GM21447 (cell line): ENCODE data around the gene RIC3.

Source experiments
- ATAC-seq: cut with Tn5 transposase; IDR thresholded peaks from one replicate; pipeline ENCODE4 v1.9.1; 2021; ENCODE audit not compliant: unreplicated experiment

RIC3 gene, protein sequence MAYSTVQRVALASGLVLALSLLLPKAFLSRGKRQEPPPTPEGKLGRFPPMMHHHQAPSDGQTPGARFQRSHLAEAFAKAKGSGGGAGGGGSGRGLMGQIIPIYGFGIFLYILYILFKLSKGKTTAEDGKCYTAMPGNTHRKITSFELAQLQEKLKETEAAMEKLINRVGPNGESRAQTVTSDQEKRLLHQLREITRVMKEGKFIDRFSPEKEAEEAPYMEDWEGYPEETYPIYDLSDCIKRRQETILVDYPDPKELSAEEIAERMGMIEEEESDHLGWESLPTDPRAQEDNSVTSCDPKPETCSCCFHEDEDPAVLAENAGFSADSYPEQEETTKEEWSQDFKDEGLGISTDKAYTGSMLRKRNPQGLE

DNA sequence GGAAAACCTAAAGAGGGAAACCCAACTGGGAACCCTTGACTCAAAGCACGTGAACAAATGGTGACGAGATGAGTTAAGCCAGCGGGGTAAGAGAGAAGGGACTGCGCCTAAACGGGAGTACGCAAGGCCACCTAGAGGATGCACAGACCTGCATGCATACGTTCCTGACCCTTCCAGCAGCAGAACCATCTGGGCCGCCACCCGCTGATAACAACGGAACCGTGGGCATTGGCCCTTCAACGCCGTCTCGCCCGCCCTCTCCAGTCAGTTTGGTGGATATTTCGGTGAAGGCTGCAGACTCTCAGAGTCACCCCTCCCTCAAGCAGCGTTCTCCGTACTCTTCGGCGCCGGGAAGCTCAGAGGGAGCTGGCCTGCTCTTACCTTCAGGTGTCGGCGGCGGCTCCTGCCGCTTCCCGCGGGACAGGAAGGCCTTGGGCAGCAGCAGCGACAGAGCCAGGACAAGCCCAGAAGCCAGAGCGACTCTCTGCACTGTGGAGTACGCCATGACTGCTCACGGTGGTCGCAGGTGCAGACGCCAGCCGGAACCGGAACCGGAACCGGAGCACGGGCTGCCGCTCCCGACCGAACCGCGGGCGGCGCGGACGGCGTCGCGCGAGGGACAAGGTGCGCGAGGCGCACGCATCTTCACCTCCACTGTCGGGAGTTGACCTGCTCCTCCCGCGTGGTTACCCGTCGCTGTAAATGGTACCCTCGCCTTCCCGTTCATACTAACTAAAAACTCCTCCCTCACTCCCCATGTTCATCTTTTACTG is at the start of gene RIC3:
TSS of gene RIC3 (minus strand) at position 541 of the 773 bp plus-strand sequence. CDS start at position 505, 36 bp downstream.
- no peak for ATAC-seq

DNA sequence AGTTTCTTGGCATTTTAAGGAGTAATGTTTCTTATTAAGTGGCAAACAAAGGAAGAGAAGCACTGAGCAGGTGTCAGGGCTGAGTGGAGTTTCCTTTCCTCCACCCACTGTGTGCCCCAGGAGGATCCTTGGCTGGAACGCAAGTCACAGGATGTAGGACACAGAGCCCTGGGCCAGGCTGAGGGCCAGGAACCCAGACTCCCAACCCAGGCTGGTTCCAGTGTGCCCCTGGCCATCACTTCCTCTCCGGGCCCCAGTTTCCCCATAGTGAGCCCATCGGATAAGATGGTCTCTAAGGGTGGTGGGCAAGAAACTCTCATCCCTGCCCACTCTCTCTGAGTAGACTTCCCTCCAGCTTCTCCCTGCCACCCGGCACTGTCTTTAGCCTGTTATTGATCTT is 49.6 kb upstream of the RIC3 start:
- ATAC-seq: no peak

DNA sequence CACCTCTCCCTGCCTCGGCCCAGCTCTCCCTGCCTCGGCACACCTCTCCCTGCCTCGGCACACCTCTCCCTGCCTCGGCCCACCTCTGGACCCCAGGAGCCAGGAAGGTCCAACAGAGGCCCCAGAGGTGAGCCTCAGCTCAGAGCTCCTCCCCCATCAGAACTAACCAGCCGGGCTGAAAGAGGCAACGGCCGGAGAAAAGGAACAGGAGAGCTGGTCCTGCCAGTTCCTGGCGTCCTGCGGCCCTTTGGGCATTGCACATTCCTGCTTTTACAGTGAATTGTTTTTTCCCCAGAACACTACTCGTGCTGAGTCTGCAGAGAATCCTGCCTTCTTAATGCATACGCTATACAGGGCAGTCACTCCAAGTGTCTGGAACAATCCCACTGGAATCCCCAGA is 49.1 kb upstream of the RIC3 start:
- ATAC-seq: no peak

DNA sequence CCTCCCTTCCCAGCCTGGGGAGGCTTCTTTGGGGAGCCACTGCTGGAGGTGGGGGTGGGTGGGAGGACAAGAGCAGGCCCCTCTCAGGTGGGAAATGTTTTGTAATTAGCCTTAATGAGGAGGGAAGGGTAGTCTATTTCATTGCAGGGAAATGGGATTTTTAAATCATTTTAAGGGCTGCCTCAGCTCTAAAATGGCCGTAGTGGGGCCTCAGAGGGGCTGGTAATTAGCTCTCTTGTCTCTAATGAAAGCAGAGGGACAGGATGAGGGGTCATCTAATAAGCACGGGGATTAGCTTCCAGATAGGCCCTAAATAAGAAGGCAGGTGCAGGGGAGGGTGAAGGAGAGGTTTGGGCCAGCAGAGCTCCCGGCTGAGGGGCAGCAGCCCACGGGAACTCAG is 48.3 kb upstream of the RIC3 start:
- ATAC-seq: no peak

DNA sequence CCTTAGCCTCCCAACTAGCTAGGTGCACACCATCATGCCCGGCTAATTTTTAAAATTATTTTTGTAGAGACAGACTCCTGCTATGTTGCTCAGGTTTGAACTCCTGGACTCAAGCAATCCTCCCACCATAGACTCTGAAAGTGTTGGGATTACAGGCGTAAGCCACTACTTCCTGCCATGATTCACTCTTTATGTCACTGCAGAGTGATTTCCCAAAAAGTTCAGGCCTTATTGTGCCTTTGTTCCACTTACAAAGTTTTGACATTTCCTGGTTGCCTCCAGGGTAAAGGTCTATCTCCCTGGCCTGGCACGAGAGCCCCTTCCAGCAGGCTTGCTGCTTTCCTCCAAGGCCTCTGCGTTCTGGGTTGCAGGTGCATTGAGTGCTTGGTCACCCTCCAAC is 44.6 kb upstream of the RIC3 start:
- ATAC-seq: no peak

DNA sequence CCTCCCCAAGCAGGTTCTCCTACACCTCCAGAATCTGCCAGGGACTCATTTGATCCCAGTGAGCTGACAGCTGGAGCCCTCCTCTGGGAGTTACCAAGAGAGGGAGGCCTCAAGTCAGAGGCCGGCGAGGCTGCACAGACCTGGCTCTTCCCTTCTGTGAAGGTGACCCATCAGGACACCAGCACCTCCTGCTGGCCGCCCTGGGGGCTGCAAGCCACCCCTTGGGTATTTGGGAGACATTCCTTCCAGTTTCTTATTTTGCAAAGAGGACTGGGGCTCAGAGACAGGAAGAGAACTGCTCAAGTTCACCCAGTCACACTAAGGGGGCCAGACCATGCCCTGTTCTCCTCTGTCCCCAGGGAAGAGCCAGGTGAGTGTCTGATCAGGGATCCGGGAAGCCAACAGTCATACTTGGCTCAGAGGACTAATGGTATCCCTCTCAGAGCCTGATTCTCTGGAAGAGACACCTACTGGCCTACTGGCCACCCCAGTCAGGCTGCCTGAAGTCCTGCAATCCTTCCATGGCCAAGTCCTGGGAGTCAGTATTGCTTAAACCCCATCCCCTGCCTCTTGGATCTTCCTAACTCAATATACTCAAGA is 40.5 kb upstream of the RIC3 start:
- no peak for ATAC-seq

DNA sequence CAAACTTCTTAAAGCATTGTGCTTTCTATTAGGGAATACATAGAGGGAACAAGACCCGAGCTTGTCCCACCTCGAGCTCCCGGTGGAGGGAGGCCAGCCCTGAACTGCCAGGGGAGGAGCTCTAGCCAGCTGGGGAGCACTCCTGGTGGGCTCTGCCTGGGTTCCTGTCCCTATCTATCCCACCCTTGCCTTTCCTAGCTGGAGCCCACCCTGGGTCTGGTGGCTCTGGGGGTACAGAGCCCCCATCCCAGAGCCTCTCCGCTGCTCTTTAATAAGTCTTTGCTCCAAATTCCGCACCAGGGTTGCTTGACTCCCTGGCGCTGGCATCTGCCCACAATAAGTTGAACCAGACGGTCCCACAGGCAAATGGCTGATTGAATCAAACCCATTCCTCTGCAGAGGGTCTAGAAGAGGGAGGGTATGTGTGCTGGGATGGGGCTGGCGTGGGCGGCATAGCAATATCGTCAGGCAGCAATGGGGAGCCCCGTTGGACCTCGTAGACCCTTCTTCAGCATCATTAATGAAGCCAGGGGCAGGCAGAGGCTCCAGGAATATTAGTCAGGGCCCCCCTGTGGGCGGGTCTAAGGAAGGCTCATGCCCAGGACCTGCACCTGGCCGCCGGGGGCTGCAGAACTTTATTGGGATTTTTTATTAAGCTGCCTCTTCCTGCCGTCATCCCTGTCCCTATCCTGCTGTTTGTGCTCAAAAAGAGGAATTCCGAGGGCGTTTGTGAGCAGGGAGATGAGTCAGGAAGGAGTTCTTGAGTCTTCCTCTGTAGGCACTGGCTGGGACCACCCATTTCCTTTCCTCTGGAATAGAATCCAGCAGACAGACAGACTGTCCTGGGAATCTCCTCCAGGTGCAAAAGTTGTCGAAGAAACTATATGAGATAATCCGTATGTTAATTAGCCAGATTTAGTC is 38.5 kb upstream of the RIC3 start:
- no peak for ATAC-seq

DNA sequence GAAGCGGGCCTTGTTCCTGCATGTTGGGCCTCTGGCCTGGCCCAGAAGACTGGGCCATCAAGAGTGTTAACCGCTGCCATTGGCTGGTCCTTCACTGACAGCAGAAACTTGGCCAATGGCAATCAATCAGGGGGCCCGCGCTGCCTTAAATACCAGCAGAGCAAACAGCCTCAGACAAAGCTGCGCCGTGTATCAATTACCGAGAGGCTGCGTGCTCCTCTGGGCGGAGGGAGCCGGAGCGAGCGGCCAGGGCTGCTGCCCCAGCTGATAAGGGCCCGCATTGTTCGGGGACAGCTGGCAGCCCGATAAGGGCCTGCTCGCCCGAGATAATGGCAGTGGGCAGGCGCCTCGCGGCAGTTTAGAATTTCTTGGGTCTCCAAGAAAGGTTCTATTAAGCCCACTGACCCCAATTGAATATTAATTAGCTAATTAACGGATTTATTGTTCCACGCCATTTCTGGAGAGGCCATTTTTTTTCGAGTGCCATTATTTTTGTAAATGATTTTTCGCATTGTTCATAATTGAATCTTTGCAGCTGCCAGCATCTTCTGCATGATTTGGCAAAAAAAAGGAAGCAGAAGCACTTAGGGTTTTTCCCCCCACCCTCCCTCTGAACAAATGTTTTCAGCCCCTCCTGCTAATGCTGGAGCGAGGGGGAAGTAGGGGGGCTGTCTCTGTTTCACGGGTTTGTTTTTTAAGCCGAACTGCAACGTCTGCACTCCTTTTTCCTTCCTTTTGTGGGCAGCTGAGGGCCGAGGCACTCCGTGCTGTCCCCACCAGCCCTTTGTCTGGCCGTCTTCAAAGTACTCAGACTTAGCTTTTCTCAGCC is 37.6 kb upstream of the RIC3 start:
- no peak for ATAC-seq

DNA sequence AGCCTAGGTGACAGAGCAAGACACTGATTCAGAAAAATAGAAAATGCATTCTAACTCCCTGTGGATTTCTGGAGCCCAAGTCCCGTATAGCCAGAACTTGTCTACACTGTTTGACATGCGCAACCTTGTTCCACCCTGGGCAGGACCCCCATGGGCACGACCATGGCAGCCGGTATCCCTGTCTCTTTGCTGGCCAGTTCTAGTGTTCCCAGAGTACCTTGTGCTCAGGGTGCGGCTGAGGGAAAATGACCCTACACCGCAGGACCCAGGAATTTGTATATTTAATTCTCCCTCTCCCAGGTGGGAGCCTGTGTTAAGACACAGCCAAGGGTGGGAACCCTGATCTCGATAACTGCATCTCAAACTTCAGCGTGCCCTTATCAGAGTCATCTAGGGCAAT is 36.7 kb upstream of the RIC3 start:
- ATAC-seq: no peak

DNA sequence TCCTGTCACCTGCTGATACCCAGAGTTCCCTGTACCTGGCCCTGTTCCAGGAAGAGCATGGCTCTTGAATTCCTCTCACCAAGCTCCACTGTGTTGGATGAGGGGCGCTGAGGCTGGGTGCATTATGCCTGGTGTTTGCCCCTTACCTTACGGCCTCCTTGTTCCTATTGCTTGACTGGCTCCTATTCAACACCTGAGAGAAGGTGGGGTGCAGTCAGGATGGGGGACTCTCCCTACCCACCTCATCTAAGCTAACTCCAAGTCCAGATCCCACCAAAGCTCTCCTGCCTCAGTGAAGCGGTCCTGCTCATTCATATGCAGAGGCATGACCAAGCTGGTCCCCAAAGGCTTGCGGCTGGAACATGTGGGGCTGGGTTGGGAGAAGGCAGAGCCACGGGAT is 35.8 kb upstream of the RIC3 start:
- no peak for ATAC-seq

DNA sequence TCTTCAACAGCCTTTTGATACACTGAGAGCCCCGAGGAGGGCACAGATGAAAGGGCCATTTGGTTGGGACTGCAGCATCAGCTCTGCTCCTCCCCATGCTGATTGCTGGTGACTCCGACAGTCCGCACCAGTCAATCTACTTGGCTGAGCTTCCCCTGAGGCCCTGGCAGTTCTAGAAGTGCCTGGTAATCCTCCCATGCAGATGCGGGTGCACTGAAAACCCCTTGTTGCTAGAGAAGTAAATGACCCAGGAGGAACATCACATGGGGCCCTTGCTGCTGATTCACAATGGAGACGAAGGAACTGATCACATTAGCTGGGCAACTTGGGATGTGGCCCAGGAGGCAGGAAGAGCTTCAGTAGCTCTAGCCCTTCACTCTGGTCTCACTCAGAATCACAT is 35.2 kb upstream of the RIC3 start:
- ATAC-seq: no peak

DNA sequence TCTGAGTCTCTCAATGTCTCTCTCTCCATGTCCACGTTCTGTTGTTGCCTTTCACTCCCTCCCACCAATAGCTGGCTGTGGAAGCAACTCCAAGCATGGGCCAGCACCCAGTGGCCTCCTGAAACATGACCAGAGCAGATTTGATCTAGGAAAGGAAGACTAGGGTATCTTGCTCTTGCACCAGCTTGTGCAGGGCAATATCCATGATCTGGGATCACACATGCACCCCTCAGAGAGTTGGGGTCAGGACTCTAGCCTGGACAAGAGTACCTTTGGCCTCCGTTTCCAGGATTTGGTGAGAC is 34.5 kb upstream of the RIC3 start:
- ATAC-seq: no peak

DNA sequence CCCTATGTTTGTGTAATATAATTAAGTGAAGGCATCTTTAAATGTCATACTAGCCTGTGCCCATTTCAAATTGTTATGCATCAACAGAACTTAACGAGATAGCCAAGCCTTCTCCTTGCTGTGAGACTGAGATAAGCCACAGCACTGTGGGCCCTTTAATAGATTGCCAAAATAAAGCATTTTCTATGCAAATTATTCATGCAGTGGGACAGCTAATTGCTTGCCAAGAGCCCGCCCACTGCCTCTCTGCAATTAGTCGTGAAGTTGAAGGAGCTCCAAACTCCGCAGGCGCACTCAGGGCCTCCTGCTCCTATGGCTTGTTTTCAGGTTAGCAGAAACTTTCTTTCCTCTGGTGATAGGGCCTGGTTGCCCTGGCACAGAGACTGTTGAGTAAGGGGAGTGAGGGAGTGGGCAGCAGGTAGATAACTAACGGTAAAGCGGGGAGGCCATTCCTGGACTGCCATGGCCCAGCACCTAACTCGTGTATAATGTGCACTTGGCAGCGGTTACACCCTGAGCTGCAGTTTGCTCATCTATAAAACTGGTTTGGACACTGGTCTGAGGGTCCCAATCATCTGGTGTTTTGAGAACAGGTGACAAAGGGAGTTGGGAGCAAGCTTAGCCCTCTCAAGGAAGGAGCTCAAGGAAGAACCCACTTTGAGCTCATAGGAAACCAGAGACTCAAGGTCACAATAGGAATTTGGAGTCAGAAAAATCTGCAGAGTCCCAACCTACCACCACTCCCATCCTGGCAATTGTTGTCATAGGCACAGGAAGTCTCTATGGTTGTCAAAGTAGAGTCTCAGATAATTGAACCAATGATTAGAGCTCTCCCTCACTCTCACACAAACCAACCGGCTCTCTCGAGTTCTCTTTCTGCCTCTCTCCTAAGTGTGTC is 33.9 kb upstream of the RIC3 start:
- ATAC-seq: no peak

DNA sequence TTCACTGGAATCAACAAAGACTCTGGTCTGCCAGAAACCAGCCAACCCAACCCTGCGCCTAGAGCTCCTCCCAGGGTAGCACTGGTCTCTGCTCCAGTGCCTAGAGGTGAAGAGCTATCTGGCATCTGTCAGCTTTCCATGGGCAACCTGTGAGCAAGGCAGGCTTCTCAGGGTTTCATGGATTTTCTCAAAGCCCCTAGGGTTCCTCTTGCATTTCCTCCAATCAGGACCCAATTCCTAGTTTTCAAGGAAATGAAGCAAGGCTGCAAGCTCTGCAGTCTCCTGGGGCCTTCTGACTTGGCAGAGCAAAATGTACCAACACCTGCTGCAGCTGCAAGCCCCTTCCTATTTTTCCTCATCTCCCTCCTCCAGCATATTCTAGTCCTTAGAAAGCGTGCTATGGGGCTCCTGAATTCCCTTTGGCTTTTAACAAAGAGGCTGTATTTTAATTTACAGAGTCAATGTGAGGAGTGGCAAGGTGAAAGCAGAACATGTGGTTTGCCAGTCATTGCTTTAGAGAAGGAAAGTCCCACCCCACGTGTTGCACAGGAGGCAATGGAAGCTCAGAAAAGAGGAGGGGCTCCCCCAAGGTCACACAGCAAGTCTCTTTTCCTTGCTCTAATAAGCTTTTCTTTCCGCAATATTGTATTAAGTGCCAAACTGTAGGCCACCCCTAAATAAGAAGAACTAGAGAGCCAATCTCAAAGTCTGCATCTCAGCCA is 33.0 kb upstream of the RIC3 start:
- no peak for ATAC-seq

DNA sequence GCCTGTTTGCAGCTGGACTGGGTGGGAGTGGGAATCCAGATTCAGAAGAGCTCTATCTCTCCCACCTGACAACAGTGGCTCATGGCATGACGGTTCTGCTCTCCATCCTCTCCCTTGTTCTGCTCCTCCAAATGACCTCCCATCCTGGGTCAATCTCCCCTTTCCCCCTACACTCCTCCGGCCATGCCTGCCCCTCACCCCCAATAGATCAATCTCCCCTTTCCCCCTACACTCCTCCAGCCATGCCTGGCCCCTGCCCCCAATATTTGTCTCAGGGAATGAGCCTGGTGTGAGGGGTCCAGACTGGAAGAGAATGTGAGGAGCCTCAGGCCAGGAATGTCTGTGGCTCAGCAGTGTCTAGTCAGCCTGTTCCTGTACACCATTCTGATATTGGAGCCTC is 30.9 kb upstream of the RIC3 start:
- no peak for ATAC-seq

DNA sequence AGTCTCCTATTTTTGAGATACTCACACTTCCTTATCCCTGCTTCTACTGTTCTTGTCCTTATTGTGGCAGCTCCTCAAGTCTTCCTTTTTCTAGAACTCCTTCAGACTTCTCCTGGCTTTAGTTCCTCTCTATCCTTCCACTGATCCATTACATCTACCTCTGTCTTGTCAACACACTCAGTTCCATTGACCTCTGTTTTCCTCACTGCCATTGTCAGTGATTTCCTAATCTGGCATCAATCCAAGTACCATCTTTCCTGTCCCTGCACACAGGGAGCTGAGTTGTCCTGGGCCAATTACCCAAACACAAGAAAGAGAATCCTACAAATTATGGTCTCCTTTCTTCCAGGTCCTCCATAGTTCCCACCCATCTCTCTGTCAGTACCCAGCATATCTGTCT is 27.9 kb upstream of the RIC3 start:
- ATAC-seq: no peak

DNA sequence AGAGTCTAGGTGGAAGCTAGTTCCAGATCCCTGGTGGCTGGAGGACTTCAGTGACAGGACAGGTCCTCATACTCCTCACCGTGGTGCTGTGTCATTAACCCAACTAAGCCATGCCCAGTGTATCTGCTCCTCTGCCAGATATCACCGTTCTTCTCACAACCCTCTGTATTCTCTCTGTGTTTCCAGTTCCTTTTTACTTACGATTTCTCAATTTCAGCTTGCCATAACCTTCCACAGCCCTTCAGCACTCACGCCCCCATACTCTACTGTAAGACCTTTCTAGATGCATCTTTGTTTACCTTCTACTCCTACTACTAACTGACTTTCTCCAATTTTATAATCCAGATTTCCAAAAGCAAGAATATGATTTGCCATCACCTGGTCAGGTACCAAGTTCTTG is 26.1 kb upstream of the RIC3 start:
- no peak for ATAC-seq

DNA sequence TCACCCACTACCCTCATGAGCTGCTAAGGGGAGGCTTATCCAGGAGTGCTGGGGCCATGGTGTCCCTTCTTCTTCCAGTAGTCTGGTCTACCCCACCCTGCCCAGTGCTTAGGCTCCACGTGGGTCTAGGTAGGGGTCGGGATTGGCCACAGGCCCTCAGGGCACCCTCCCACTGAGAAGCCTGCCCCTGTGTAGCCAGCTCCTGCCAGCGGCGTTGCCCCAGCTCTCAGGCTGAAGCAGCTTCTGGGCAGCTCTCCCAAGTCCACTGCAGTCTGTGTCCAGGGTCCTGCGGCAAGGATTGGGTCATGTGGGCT is 24.0 kb upstream of the RIC3 start:
- no peak for ATAC-seq
